ENCODE results near the gene GALNT18.

The GALNT18 gene

DNA sequence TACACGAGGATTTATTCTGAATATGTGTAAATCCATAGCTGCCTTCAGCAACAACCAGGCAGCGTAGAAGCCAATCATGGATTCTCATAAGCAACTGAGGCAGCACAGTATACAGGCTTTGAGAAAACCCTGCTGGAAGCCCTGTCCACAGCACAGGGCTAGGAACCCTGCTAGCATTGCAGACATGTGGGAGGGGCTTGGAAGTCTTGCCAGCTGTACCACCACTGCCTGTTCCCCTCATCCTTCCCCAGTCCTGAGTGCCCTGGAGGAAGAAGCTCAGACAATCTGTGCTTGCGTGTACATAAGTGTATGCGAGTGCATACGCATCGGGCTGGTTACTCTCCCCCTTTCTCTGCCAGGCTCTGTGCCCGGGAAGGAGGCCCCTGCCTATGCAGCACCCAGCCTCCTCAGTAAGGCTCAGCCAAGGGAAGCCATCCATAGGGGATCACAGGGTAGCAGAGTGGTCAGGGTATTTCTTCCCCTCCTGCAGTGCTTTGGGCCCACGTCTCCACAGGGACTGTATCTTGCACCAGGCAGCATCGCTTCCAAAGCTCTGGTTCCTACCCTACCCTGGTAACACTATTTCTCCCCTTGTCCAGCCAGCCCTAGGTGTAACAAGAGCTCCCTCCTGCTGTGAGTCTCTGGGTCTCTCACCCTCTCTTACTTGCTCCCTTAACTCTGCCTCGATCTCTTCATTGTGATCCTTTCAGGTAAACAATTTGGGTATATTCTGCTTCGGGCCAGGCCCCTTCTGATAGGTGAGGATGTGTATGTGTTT is 90.5 kb downstream of the GALNT18 start:
- DNase-seq (ENCODE audit: low read depth in 2 of 2) = no peak

DNA sequence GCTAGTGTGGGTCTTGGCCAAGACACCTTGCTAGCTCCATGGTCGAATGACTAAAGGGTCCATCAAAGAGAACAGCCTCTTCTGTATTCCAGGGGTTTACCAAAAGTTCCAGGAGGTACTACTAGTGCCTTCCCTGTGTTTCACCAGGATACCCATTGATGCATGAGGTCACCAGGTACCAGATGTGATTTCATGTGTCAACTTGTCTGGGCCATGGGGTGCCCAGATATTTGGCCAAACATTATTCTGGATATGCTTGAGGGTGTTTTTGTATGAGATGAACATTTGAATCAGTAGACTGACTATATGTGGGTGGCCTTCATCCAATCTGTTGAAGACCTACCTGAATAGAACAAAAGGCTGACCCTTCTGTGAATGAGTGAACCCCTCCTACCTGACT is 92.8 kb downstream of the GALNT18 start:
- no peak for DNase-seq (ENCODE audit: low read depth in 2 of 2)

DNA sequence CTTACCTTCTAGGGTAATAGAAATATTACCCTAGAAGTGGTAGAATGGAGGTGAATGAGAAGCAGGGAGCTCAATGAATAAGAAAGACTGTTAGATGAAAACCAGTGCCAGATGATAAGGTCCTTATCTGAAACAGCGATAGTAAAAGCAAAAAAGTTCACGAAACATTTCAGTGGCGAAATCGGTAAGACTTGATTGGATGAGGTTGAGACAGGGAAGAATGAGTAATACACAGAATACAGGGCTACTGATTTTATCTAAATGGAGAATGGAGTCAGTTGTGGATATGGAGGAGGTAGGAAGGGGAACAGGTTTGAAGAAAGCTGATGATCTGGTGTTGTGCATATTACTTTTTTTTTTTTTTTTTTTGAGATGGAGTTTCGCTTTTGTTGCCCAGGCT is 96.5 kb downstream of the GALNT18 start:
- DNase-seq (ENCODE audit: low read depth in 2 of 2) = no peak

DNA sequence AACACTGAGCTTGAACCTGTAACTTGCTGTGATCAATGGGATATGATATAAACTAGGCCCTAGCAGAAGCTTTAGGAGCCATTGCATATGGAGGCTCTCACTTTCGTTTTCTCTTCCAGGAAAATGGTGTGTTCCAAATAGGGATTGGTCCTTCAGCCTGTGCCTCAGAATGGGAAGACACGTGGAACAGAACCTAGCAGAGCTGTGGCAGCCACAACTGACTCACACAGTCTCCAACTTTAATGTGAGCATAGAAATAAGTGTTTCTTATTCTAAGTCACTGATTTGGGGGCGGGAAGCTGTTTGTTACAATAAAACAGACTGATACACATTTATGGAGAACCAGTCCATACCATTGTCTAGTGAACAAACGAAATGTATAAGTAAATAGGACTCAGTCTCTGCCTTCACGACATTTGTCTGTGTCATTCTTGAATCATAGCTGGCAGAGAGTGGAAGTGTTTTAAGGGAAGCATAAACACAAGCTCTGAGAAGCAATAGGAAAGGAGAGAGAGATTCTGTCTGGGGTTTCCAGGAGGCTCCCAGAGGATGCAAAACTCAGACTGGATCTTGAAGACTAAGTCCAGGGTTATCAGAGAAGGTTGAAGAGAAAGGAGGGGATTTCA is 97.3 kb downstream of the GALNT18 start:
- no peak for DNase-seq (ENCODE audit: low read depth in 2 of 2)

DNA sequence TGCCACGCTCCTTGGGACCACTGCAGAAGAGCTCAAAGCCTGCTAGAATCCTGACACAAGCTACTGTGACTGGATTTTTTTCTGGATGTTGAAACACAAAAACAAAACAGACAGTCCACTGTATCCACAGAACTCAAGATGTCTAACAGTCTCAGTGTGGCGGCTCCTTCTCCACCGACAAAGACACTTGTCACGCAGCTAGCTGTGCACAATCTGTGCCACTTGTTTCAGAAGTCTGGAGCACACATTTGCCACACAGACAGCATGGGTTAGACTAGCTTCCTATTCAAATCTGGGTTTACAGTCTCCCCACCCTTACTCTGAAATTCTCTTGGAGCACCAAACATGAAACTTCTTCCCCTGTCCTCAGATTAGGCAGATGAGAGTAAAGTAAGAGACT is 99.2 kb downstream of the GALNT18 start:
- DNase-seq (ENCODE audit: low read depth in 2 of 2) = no peak

DNA sequence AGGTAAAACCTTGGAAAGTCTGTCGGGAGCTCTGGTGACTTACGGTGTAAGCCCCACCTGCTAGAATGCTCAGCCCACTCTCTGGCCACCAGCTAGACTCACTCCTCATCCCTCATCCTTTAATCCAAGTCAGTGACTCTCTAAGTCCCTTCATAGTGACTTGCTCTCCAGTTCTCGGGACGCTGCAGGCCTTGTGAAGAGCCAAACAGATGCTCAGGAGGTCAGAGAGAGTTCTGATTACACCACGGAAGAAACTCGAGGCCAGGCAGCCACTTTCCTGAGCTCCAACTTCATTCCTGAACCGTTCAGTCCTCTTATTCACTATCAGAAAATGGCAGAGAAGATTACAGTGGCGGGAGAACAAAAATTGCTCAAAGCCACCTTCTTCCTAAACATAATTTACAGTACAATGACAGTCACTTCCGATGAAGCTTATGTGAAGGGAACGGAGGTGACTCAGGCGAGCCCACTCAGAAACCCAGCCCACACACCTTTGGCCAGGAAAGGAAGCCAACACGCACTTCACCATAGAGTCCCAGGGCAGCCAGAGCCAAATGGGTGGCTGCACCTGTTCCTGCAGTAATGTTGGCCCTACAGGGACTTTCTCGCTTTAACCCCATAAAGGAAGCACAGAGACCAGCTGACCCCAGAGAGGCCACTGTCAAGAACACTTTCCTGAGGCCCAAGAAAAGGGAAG is 100.4 kb downstream of the GALNT18 start:
- no peak for DNase-seq (ENCODE audit: low read depth in 2 of 2)

DNA sequence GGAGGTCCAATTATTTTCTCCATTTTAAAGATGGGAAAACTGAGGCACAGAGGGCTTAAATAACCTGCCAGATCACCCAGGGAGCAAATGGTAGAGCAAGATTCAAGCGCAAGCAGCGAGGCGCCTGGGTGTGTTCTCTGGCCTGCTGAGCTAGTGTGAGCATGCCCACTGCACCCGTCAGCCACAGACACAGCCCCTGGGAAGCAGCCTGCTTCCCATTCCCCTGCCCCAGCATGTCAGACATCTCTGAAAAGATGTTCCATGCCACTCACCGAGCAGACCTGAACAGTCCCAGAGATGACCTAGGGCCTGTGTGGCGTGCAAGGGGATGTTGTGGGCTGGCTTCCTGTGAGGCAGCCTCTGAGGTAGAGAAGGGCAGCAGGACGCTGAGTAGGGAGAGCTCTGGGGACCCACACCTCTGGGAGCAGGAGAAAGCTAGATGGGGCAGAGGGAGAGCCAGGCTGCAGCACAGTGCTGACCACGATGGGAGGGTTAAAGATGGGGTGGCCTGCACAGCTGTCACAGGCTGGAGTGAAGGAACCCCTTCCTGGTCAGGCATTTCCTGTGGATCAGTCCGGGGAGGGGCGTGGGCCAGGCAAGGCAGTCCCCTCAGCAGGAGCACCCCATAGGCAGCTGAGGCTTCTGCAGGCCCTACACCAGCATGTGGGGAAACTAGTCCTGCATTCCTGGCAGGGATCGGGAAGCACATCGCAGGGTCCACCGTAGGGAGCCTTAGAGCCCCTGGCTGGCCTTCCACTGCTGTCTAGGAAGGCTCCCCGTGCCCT is 101.4 kb downstream of the GALNT18 start:
- no peak for DNase-seq (ENCODE audit: low read depth in 2 of 2)

DNA sequence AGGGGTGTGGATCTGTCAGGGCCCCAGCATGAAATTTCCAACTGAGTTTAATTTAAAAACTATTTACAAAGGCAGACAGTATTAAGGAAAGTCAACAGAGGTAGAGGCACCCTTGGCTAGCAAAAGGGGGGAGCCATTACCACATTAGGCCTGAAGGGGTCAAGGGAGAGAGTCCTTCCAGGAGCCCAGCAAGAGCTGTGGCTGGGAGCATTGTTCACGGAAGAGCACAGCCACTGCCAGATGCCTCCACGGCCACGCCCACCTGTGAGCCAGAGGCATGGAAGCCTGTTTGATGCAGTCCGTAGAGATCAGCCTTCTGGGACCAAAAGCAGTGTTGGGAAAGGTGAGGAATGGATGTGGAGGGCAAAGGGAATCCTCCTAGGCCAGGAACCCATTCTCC is 102.6 kb downstream of the GALNT18 start:
- no peak for DNase-seq (ENCODE audit: low read depth in 2 of 2)

DNA sequence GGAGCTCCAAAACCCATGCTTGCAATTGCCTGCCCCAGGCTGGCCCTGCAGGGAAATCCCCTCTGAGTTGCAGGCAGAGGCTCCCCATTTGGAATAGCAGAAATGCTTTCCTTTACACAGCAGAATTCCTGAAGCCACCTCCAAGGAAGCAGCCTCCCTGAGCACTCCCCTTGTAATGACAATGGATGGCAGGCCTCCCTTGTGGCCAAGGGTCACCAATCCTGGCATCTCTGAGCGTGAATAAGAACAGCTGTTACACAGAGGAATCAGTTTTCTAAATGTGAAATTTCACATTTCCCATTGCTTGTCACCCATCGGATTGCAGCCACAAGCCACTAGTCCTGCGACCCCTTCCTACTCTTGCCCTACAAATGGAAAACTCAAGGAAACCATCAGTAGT is 107.6 kb downstream of the GALNT18 start:
- no peak for DNase-seq (ENCODE audit: low read depth in 2 of 2)

DNA sequence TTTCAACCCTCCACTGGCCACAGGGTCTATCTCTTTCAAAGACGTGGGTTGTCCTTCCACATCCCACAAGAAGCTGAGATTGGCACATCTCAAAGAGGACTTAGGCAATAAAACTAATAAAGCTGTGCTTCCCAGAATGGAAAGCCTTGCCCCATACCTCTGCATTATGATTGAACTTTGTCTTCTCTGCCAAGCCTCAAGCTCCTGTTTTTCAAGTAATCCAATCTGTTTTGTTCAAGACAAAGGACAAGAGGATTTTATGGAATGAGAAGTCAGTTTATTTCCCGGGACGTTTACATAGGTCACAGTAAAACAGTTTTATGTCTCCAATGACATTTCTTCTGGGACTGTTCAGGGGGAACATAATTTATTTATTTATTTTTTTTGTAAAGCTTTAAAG is 108.4 kb downstream of the GALNT18 start:
- DNase-seq (ENCODE audit: low read depth in 2 of 2) = no peak

DNA sequence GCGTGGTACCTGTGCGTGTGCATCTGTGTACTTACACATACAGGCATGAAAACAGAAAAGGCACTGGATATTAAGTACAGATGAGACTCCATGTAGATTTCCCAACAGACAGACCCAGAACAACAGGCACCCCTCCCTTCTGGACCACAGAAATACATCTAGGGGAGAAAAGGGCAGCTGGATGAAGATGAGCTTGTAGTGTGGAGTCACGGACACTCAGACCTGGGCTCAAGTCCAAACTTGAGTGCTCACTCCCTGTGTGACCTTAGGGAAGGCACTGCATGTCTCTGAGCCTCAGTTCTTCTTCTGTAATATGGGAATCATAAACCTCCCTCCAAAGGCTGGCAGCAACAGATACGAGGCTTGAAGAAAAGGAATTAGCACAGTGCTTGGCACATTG is 108.9 kb downstream of the GALNT18 start:
- no peak for DNase-seq (ENCODE audit: low read depth in 2 of 2)

DNA sequence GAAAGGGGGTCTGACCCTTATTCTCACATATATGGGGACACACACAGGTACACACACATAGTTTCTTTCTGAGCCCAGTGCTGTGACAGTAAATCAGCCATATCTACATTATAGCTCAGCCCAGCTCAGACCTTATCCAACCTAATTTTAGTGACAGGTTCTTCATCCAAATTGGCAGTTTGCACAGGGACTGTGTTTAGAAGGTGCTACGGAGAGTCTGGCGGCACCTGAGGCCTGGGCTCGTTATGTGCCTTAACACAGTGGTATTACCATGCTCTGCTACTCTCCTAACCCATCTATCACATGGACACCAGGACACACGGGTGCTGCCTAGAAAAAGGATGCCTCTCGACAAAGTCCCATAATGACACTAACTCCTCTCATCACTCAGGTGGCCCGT is 109.3 kb downstream of the GALNT18 start:
- no peak for DNase-seq (ENCODE audit: low read depth in 2 of 2)

DNA sequence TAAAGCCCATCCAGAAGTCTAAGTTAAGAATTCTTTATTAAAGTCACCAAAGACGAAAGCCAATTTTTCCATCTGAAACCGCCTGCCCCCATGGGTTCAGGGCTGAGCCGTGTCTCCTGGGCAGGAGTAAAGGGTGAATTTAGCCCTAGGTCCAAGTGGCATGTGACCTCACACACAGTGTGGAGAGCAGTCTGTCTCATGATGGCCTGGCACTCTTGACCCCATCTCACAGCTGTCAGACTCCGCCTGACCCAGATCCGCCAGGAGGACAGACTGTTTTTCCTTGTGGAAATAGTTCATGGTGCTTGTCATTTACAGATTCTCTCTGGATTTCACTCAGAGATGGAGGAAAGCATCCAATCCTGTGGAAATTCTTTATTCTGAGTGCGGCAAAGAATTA is 109.7 kb downstream of the GALNT18 start:
- no peak for DNase-seq (ENCODE audit: low read depth in 2 of 2)

DNA sequence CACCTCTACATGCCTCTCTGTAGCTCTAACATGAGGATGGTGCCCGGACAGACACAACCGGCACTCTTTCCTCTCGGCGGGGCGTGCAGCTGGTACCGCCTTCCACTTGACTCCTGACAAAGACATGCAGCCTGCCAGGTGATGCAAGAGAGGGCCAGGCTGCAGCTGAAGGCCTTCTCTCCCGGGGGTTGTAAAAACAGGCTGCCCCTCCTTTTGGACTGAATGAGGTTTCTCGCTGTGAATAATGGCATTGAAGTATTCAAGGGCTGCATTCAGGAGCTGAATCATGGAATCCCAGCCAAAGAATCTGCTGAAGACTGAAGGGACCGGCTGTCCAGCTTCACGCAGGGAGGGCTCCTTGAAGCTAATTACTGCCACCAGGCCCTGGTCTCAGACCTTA is 110.9 kb downstream of the GALNT18 start:
- no peak for DNase-seq (ENCODE audit: low read depth in 2 of 2)

DNA sequence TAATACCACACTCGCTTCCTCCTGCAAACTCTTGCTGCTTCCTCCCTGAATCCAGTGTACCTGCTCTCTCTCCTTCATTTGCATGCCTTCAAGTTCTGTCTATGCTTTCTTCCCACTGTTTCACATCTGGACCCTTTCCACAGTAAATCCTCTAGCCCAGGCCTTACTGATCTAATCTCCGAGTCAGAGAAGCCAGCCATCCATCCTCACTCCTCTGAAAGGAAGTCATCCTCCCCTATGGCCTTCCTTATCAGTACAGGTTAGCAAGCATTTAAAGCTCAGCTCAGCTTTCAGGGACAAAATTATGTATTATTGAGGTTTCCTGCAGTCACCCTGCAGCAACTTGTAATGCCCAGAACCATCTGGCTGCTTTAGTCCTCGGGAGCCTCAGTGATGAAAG is 116.1 kb downstream of the GALNT18 start:
- DNase-seq (ENCODE audit: low read depth in 2 of 2) = no peak

DNA sequence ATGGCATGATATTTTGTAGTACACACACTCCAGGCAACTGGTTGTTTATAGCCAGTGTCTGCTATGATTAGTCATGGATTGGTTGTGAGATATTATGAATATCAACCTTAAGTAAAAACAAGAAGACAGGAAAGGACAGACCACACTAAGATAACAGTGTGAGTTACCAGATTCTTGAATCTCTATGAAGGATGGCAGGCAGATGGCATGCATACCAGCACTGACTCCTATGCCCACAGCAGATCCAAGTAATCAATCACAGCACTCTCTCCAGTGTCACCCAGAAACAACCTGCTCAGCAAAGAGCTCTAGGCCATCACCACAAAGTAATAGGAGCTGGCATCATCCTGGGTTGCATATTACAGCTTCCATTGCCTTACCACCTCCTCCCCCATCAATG is 116.6 kb downstream of the GALNT18 start:
- DNase-seq (ENCODE audit: low read depth in 2 of 2) = no peak

DNA sequence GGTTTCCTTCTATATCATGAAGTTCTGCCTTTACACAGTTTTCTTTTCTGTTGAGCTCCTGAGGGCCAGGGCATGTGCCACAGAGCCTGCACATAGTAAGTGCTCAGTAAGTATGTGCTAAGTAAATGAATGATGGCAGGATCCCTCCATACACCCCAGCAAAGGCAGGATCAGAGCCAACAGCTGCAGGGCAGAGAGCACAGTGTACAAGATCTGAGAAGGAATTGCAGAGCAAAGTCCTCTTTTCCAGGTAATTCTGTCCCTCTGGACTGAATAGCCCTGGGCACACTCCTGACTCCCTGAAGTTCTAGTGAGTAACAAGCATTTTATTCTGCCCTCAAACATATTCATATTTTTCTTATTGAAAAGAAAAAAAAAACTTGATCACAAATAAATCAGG is 117.7 kb downstream of the GALNT18 start:
- DNase-seq (ENCODE audit: low read depth in 2 of 2) = no peak

DNA sequence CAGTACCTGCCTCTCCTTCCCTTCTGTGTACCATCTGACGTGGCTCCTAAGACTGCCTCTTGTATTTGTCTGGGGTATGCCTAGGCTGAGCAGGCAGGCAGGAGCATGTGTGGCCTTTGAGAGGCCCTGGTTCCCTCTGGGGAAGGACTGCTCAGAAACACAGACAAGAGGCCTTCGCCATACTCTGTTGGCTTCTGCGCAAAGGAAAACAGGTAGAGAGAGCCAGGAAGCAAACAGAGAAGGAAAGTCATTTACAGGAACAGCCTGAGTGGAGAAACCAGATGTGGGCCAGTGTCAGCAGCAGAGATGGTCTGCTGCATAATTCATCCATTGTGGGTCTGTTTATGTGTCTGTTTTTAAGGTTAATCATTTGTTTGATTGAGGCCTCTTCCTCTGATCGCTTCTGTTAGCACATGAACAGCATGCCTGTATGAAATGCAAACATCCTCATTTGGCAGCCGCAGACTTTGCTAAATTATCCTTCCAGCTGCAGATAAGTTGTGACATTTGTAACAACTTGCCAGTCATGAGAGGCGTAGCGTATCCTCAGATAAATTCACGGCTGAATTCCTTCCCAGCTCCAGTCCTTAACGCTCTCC is 119.4 kb downstream of the GALNT18 start:
- no peak for DNase-seq (ENCODE audit: low read depth in 2 of 2)

DNA sequence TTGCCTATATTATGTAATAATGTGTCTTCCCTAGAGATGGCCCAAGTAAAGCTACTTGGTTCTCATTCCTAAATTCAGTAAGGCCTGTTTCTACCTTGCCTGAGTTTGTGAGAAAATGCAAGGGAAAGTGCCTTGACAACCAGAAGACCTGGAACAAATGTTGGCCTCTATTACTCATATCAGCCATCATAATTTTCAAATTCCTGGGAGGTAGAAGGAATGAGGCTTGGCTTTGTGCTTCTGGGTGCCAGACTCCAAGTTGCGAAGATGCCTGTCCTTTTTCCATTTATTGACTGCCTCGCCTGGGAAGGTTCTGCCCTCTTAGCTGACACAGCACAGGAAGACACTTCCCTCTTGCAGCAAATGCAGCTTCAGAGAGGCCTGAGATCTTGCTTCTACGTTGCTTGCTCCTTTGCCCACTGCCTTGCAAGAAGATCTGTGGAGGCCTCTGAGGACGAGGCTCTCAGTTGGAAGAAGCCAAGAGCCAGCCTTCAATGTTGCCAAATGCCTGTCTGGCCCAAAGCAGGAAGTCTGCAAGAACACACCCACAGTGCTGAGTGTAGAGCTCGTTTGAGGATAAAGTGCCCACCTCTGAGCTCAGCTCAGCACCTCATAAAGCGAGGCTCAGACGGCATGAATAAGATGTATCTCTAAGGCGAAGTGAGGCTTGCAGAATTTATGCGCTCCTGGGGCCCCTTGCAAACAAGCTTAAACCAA is 120.1 kb downstream of the GALNT18 start:
- no peak for DNase-seq (ENCODE audit: low read depth in 2 of 2)

DNA sequence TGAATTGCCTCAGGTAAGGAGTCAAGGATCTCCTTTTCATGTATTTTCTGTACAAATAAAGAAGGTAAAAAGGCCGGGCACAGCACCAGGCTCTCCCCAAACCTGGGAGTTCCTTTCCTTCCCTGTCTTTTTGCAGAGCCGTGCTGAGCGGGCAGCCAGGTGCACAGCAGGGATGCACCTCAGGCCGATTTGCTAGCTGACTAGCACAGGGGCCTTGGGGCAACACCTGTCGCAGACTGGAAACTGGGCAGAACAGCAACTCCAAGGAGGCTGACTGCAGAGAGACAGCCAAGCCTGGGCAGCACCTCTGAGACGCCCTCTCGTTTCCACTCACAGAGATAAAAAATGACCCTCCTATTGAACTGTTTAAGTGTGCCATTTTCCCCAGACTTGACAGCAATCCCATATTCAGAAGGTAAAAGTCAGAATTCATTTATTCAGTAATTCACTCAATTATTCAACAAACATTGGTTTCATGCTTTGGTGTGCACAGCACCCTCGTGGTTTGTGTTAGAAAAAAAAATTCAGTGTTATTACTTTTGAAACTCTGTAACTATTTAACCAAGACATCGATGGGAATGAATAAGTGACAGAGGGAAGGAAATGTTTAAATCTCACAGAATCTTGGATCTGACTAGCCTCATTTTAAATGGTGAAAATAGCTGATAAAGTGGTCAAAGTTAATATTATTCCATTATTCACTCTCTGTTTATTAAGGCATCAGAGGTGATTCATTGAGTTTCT is 120.9 kb downstream of the GALNT18 start:
- DNase-seq (ENCODE audit: low read depth in 2 of 2) = no peak

DNA sequence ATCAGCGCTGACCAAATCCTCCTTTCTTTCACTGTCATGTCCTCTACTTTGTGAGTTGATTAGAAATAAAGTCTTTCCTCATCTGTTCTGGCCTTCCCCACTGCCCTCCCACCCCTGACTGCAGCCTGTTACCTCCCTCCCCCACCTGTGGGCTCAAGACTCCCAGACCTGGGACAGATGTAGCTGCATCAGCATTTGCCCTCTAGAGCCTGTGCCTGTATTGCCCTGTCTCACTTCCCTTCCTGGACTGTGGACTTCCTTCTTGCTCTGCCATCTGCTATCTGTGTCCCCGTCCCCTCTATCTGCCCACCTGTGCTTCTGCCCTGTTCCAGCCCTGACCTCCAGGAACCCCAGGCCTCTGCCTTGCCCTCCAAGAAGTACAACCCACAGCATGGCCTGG is 122.5 kb downstream of the GALNT18 start:
- no peak for DNase-seq (ENCODE audit: low read depth in 2 of 2)
